ENCODE measurements around the gene RABGAP1L. TPM values are rescaled to one million over a fixed set of nuclear protein-coding genes. Genes with fewer than 3 reads are reported as not detected.
"Not testable (repeated sequence)": the region's sequence is repeated elsewhere in the genome, so short reads cannot be mapped to it uniquely, and the experiment has no call there.

Gene RABGAP1L
- total RNA-seq, 1 donor from 2014 or later = 19.3 TPM

DNA sequence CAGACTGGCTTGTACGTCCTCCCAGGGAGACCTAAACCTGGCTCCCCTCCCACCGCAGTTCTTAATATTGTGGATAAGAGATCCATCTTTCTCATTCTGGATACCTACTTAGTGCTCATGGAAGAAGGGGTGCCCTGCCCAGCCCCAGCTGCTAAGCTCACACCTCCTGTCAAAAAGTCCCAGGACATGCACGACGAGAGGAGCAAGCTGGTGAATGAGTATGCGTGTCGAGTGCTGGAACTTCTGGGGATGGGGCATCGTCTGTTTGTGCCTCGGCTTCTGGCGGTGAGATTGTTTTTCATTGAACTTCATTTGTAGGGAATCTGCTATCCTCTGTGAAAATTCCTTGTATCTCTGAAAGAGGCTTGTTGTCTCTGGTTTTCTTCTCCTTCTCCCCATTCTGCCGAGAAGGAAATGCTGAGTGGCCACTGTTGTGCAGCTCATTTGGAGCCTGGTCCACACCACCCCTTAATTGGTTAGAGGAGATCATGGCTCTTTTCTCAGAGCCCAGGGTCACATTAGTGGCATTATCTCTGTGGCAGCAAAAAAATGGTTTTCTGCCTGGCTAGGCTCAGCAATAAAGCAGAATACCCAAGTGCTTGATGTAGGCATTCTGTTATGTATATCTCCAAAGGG, 641.0 kb downstream of the RABGAP1L start:
- DNase-seq (ENCODE audit: low read depth in 2 of 2) = peak in 1 of 2 donors; percentile 7

GRCh38 chr1:174800876-174801275, 641.6 kb downstream of the RABGAP1L start:
- no peak for DNase-seq (ENCODE audit: low read depth in 2 of 2)

GRCh38 chr1:174809755-174810280, 650.5 kb downstream of the RABGAP1L start:
- DNase-seq (ENCODE audit: low read depth in 2 of 2) = no peak

DNA sequence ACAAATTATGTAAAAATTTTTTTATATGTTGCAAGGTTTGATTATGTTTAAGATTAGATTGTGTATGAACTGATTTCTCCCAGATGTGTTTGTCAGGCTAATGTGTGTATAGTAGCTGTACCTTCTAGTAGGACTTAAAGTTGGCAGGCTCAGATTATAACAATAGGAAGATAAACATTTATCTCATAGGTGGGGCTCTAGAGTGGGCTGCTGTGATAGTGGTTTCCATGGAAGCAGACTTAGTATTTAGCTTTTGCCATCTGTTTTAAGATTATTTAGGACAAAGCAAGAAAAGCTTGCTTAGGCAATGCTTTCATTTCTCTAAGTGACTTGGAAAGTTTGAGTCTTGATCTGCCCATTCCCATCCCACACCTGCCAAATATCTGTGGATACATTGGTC, 652.7 kb downstream of the RABGAP1L start:
- no peak for DNase-seq (ENCODE audit: low read depth in 2 of 2)

DNA sequence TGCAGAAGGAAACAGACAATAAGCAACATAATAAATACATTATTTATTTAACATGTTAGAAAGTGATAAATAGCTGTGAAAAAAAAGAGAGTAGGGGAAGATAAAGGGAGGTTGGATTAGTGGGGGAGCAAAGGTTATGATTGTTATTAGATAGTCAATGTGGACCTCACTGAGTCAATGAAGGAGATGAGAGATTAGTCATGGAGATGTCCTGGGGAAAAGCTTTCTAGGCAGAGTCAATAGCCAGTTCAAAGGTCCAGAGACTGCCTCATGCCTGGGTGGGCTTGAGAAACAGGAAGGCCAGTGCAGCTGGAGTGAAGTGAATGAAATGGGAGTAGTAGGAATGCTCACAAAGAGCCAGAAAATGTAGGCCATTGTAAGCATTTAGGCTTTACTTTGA, 653.3 kb downstream of the RABGAP1L start:
- DNase-seq (ENCODE audit: low read depth in 2 of 2) = peak in 1 of 2 donors; percentile 16

DNA sequence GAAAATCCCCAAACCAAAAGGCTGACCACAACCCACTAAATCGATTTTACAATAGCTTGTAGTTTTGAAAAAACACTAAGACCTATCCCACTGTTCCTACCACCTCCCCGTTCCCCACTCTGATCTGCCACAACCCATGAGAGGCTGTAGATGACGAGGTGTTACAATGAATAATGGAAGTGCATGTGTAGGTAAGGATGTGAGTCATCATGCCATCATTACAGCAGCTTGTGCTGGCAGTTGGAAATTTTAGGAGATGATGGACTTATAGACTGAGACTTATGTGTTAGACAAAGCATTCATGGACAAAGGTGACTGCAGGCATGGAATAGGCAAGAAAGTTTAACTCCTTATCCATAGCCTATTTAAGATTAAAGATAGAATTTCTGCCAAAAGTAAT, 655.7 kb downstream of the RABGAP1L start:
- DNase-seq (ENCODE audit: low read depth in 2 of 2) = peak; percentile 31 to 84

GRCh38 chr1:174815474-174815908, 656.2 kb downstream of the RABGAP1L start:
- DNase-seq (ENCODE audit: low read depth in 2 of 2) = no peak

DNA sequence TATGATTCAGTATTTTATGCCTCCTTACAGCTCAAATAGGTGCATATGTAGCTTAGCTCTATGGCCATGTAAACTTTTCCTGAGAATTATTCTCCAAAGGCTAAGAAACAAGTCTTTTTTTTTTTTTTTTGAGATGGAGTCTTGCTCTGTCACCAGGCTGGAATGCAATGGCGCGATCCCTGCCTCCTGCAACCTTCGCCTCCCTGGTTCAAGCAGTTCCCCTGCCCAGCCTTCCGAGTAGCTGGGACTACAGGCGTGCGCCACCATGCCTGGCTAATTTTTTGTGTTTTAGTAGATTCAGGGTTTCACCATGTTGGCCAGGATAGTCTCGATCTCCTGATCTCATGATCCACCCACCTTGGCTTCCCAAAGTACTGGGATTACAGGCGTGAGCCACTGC, 657.3 kb downstream of the RABGAP1L start:
- not testable (repeated sequence) for DNase-seq (ENCODE audit: low read depth in 2 of 2)

DNA sequence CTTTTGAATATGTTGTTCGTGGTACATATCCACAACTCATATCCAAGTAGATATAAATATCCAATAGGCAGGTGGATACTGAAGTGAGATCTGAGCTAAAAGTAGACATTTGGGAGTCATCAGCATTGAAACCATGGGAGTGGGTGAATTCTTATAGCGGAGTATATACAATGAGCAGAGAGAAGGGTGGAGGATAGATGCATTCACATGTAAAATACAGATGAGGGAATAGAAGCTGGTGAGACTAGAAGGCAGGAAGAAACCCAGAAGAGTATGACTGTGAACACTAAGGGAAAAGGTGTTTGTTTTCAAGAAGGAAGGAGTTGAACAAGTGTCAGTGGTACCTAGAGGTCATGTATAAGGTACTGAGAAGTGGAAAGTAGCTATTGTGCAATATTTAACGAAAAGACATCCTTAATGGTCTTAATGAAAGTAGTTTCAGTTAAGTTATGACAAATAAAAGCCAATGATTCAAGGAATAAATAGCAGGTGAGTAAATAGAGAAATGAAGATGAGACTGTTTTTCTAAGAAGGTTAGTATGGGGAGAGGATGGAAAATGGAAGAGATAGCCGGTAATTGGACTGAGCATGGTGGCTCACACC, 658.8 kb downstream of the RABGAP1L start:
- DNase-seq (ENCODE audit: low read depth in 2 of 2) = no peak

DNA sequence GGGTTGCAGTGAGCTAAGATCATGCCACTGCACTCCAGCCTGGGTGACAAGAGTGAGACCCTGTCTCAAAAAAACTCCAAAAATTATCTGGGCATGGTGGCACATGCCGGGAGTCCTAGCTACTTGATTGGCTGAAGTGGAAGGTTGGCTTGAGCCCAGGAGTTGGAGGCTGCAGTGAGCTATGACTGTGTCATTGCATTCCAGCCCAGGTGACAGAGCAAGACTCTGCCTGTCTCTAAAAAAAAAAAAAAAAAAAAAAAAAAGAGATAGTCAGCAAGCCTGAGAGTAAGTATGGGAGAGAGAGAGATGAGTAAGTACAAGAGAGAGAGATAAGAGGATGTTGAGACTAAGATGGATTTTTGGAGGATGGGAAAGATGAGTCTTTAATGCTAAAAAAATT, 659.6 kb downstream of the RABGAP1L start:
- DNase-seq (ENCODE audit: low read depth in 2 of 2) = no peak

GRCh38 chr1:174819596-174819995, 660.3 kb downstream of the RABGAP1L start:
- no peak for DNase-seq (ENCODE audit: low read depth in 2 of 2)

DNA sequence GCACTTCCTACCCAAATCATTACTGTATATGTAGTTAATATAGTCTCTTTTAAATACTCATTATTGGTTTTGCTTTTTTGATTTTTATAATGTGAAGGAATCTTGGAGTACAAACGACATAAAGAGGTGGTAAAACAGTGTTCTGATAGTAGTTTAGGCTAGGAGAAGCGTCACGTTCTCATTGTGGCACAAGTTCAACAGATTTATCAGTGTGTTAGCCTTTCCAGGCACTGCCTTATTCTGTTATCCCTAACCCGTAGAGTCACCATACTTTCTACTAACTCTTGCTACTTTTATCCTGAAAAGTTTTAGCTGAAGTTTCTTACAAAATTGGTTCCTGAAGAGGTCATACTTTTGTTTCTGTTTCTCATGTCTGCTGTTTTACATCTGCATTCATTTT, 665.8 kb downstream of the RABGAP1L start:
- no peak for DNase-seq (ENCODE audit: low read depth in 2 of 2)

DNA sequence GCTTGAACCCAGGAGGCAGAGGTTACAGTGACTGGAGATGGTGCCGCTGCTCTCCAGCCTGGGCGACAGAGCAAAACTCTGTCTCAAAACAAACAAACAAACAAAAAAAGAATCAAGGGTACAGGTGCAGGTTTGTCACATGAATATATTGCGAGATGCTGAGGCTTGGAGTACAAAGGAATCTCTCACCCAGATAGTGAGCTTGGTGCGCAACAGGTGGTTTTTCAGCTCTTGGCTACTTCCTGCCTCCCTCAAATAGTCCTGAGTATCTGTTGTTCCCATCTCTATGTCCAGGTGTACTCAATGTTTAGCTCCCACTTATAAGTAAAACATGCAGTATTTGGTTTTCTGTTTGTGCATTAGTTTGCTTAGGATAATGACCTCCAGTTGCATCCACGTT, 666.5 kb downstream of the RABGAP1L start:
- no peak for DNase-seq (ENCODE audit: low read depth in 2 of 2)

- DNase-seq (ENCODE audit: low read depth in 2 of 2) = no peak
These were observed 668.9 kb downstream of the RABGAP1L start for GRCh38 chr1:174828264-174828663.

GRCh38 chr1:174829990-174830389, 670.7 kb downstream of the RABGAP1L start:
- DNase-seq (ENCODE audit: low read depth in 2 of 2) = no peak

DNA sequence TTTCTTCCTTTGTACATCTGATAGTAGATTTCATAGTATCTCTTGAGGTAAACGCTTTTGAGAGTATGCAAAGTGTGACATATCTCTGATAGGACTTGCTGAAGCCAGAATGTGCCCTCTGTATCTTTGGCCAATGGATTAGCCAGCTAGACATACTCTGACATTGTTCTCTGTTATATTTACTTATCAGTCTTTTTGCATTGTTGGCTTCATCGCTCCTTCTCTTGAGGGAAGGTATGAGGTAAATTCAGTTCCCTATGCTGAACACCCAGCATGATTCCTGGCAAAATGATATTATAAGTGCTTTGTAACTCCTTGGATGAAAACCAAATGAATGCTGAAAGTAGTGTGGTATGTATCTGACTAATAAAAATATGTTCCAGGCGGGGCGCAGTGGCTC, 677.2 kb downstream of the RABGAP1L start:
- no peak for DNase-seq (ENCODE audit: low read depth in 2 of 2)

- no peak for DNase-seq (ENCODE audit: low read depth in 2 of 2)
These were observed 678.1 kb downstream of the RABGAP1L start for GRCh38 chr1:174837386-174837785.

DNA sequence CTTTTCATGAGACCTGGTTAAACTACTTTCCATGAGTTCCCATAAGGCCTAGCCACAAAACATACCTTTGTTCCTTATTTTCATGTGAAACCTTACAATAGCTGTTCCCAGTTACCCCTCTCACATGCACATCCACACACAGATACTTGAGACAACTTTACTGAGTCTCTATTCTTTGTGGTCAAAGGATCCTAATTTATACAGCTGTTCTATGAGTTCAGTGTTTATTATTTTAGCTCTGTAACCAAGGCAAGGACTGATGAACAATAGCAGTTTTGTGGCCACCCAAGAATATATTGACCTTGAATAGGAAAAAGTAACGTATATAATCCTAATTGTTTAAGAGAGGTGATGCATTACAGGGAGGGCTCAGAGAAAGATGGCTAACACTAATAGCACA, 679.9 kb downstream of the RABGAP1L start:
- no peak for DNase-seq (ENCODE audit: low read depth in 2 of 2)

DNA sequence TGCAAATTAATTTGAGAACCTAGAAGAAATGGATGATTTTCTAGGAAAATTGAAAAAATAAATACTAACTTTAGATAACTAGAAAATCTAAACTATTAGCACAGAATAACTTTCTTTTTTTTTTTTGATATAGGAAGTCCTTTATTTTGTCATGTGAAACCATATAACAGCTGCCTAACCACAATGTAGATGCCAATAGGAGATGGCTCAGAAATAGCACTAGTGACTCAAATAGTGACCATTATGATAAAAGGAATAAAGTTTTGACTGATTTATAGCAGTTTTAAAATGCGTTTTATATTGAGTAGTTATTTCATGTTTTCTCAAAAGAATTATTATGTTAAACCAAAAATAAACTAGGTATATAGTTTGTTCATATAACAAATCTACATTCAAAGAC, 682.4 kb downstream of the RABGAP1L start:
- no peak for DNase-seq (ENCODE audit: low read depth in 2 of 2)

DNA sequence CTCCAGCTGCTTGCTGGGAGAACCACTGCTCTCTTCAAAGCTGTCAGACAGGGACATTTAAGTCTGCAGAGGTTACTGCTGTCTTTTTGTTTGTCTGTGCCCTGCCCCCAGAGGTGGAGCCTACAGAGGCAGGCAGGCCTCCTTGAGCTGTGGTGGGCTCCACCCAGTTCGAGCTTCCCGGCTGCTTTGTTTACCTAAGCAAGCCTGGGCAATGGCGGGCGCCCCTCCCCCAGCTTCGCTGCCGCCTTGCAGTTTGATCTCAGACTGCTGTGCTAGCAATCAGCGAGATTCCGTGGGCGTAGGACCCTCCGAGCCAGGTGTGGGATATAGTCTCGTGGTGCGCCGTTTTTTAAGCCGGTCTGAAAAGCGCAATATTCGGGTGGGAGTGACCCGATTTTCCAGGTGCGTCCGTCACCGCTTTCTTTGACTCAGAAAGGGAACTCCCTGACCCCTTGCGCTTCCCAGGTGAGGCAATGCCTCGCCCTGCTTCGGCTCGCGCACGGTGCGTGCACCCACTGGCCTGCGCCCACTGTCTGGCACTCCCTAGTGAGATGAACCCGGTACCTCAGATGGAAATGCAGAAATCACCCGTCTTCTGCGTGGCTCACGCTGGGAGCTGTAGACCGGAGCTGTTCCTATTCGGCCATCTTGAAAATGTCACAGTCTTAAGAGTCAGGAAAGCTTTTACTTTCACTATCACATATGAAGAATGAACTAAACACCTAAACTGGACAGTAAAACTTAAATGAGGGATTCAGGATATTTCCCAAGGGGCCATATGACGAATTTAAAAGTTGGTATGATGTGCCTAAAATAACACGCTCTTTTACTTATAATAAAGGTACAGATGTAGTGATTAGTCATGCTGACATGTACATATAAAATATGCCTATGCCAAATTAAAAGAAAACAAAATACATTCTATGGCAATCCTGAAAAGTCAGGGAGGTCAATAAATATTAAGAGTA, 689.6 kb downstream of the RABGAP1L start:
- not testable (repeated sequence) for DNase-seq (ENCODE audit: low read depth in 2 of 2)

DNA sequence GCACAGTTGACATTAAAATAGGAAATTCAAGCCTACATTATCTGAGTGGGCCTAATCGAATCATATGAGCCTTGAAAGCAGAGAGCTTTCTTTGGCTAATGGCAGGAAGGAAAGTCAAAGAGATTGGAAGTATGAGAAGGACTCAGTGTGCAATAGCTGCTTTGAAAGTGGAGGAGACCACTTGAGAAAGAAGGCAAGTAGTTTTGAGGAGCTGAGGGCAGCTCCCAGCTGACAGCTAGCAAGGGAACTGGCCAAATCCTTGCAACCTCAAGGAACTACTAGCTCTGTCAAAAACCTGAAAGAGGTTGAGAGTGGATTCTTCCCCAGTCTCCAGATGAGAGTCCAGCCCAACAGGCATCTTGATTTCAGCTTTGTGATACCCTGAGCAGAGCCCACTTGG, 691.4 kb downstream of the RABGAP1L start:
- DNase-seq (ENCODE audit: low read depth in 2 of 2) = no peak

- no peak for DNase-seq (ENCODE audit: low read depth in 2 of 2)
These were observed 699.0 kb downstream of the RABGAP1L start for GRCh38 chr1:174858301-174858700.
